Keratinocyte (primary cell): ENCODE results near the gene SMG6. TPM values are rescaled to one million over a fixed set of nuclear protein-coding genes. Genes with fewer than 3 reads are reported as not detected.

Experiments used
- DNase-seq: peaks from one replicate; pipeline ENCODE4 v3.0.0-alpha.2; 2011; ENCODE audit warnings: low read depth, missing footprints, low spot score
- FAIRE-seq: peaks from 2 replicates; lab custom pipeline; 2011; peaks lifted over from hg19 to GRCh38; lab: Jason Lieb, UNC
- H2AFZ ChIP-seq: 2 replicates; pipeline ENCODE4 v1.6.0; 2012; ENCODE audit warnings: low read length, control low read depth, inconsistent platforms; ENCODE audit not compliant: control insufficient read depth
- H3K27ac ChIP-seq: 2 replicates; pipeline ENCODE4 v1.5.1; 2011; ENCODE audit warnings: low read length; ENCODE audit not compliant: control insufficient read depth, insufficient read depth
- H3K27me3 ChIP-seq: 3 replicates; pipeline ENCODE4 v1.6.0; 2011; ENCODE audit warnings: low read length; ENCODE audit not compliant: control insufficient read depth, insufficient read depth; ENCODE audit errors: extremely low read depth
- H3K36me3 ChIP-seq, 2 experiments: 2 replicates in 1 of 2; 3 replicates in 1 of 2; pipeline ENCODE4 v1.5.1; 2011; ENCODE audit warnings: low read length in 2 of 2, mild to moderate bottlenecking in 1 of 2; ENCODE audit not compliant: control insufficient read depth in 2 of 2, insufficient read depth in 2 of 2; ENCODE audit errors: extremely low read depth in 1 of 2
- H3K4me1 ChIP-seq: 3 replicates; pipeline ENCODE4 v1.5.1; 2011; ENCODE audit warnings: low read length; ENCODE audit not compliant: control insufficient read depth, insufficient read depth; ENCODE audit errors: extremely low read depth
- H3K4me2 ChIP-seq: 3 replicates; pipeline ENCODE4 v1.6.0; 2011; ENCODE audit warnings: low read depth, low read length; ENCODE audit not compliant: control insufficient read depth, insufficient read depth; ENCODE audit errors: extremely low read depth
- H3K4me3 ChIP-seq, 3 experiments: fragments of 200-600 bp in 1 of 3; sonication (generic) in 1 of 3; 2 replicates in 2 of 3; 3 replicates in 1 of 3; pipeline ENCODE4 v1.5.1; 2011 to 2016; ENCODE audit warnings: low read length in 3 of 3, mild to moderate bottlenecking in 3 of 3, control low read depth in 2 of 3, inconsistent platforms in 1 of 3, low read depth in 1 of 3, mixed read lengths in 1 of 3, mixed run types in 1 of 3, moderate library complexity in 1 of 3; ENCODE audit not compliant: control insufficient read depth in 2 of 3, insufficient read depth in 2 of 3; ENCODE audit errors: extremely low read depth in 1 of 3
- H3K79me2 ChIP-seq: 2 replicates; pipeline ENCODE4 v1.6.0; 2012; ENCODE audit warnings: low read length; ENCODE audit not compliant: control insufficient read depth, insufficient read depth
- H3K9ac ChIP-seq: 3 replicates; pipeline ENCODE4 v1.6.0; 2011; ENCODE audit warnings: low read length; ENCODE audit not compliant: control insufficient read depth, insufficient read depth; ENCODE audit errors: extremely low read depth
- H3K9me1 ChIP-seq: 3 replicates; pipeline ENCODE4 v1.6.0; 2011; ENCODE audit warnings: low read length; ENCODE audit not compliant: control insufficient read depth, insufficient read depth; ENCODE audit errors: extremely low read depth
- H3K9me3 ChIP-seq: 2 replicates; pipeline ENCODE4 v1.5.1; 2012; ENCODE audit warnings: low read depth, low read length; ENCODE audit not compliant: control insufficient read depth
- H4K20me1 ChIP-seq: 3 replicates; pipeline ENCODE4 v1.6.0; 2011; ENCODE audit warnings: low read length; ENCODE audit not compliant: control insufficient read depth, insufficient read depth; ENCODE audit errors: extremely low read depth
- EZH2 ChIP-seq: IDR thresholded peaks from one replicate; pipeline ENCODE4 v1.6.1; 2012; ENCODE audit warnings: inconsistent platforms, mild to moderate bottlenecking, low read length, moderate library complexity
- dilution Hi-C: fragments of 300-500 bp; cut with MboI; formaldehyde crosslinking; loops from one replicate; pipeline ENCODE4 v1.7.0; 2020; ENCODE audit warnings: low sequenced_read_pairs; ENCODE audit not compliant: extremely low pct_ligation_motif_present
- polyA plus RNA-seq, 5 experiments: library from polyadenylated mRNA; depleted of rRNA in 3 of 5; stranded (reverse) in 3 of 5; stranded (forward) in 1 of 5; unstranded in 1 of 5; fragments of >200 nt; gene quantifications; 1 replicate in 1 of 5; 2 replicates in 3 of 5; 3 replicates in 1 of 5; pipeline versions ENCODE4 v1.2.1 to v1.2.3, GENCODE V29; 2011 to 2012; ENCODE audit warnings: missing spikeins in 2 of 5, low read depth in 1 of 5, low replicate concordance in 1 of 5
- TF ChIP-seq, protein P1 (sequence below), 3 experiments: IDR thresholded peaks in 1 of 3; conservative IDR thresholded peaks in 1 of 3; optimal IDR thresholded peaks in 1 of 3; 2 replicates in 2 of 3; 3 replicates in 1 of 3; pipeline versions ENCODE3 to v1.5.1; 2011; ENCODE audit warnings: low read length in 3 of 3, mild to moderate bottlenecking in 3 of 3, moderate library complexity in 2 of 3, control low read depth in 1 of 3, inconsistent platforms in 1 of 3; ENCODE audit not compliant: insufficient read depth in 2 of 3; ENCODE audit errors: extremely low read depth in 1 of 3

The SMG6 gene
- polyA plus RNA-seq, 1 donor (not counting 4 experiments of a cell fraction or from before 2014, with no cell fraction given), result 3.6 TPM

DNA sequence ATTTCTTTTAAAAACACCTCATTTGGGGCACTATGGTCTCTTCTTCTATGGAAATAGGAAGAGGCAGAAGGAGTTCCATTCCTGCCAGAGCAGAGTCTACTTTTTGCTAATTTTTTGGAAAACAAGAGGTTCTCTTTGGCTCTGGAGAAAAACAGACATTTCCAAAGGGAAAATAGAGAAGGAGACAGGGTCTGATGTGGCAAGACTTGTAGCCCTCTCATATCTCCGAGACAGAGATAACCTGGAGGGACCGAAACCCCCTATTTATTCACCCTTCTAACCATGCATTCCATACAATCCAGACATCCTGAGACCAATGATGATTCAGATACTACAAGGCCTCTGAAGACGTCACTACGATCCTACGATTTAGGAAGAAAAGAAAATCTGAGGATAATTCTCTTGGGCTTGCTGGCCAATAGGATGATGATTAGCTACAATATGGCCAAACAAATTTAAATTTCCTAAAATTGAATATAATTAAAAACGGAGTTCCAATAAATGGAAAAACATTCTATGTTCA is 178.5 kb downstream of the SMG6 start:
- Histone ChIP-seq H3K4me3 (no peak overlapping the region), H3K79me2 (no peaks in the 10 kb centered on the region), H3K4me2 (no peak overlapping the region), H4K20me1 (no peaks in the 10 kb centered on the region), H3K9ac (no peak overlapping the region), H3K36me3 (peaks cover 2 to 3% of the 10 kb centered on the region in 2 experiments), H2AFZ (no peak overlapping the region), H3K27me3 (no peaks in the 10 kb centered on the region), H3K4me1 (peaks cover 20% of the 10 kb centered on the region), H3K9me3 (no peaks in the 10 kb centered on the region), H3K27ac (no peak overlapping the region), H3K9me1 (no peaks in the 10 kb centered on the region)
- TF ChIP-seq, protein P1, sequence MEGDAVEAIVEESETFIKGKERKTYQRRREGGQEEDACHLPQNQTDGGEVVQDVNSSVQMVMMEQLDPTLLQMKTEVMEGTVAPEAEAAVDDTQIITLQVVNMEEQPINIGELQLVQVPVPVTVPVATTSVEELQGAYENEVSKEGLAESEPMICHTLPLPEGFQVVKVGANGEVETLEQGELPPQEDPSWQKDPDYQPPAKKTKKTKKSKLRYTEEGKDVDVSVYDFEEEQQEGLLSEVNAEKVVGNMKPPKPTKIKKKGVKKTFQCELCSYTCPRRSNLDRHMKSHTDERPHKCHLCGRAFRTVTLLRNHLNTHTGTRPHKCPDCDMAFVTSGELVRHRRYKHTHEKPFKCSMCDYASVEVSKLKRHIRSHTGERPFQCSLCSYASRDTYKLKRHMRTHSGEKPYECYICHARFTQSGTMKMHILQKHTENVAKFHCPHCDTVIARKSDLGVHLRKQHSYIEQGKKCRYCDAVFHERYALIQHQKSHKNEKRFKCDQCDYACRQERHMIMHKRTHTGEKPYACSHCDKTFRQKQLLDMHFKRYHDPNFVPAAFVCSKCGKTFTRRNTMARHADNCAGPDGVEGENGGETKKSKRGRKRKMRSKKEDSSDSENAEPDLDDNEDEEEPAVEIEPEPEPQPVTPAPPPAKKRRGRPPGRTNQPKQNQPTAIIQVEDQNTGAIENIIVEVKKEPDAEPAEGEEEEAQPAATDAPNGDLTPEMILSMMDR (optimal IDR thresholded peaks at IDR 0.05 in 1 of 3, IDR thresholded peaks at IDR 0.05 in 1 of 3, conservative IDR thresholded peaks at IDR 0.05 in 1 of 3; ENCODE audit: extremely low read depth in 1 of 3, insufficient read depth in 2 of 3, low read length in 3 of 3), result no peak
- no peak for TF ChIP-seq EZH2
- no peak for DNase-seq
- dilution Hi-C loops, result no loop called here
- no peak for FAIRE-seq

DNA sequence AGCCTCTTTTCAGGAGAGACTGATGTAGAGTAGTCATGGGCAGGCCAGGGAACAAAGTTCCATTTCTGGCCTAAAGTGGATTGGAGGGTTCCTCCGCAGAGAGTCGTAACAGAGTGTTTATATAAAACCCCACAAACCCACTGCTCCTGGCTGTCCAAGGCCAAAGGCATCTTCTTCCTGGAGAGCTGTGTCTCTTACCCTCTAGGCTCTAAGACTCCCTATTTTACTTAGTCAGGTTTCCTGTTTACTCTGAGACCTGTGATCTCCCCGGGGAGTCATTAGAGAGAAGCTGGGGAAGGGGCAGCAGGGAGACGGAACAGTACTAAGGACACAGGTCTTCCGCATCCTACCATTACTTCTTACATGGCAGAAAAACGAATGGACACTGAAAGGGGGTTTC is 179.2 kb downstream of the SMG6 start:
- dilution Hi-C loops, result no loop called here
- Histone ChIP-seq H3K9me3 (no peaks in the 10 kb centered on the region), H3K36me3 (peaks cover 2 to 3% of the 10 kb centered on the region in 2 experiments), H3K27ac (no peak overlapping the region), H4K20me1 (no peaks in the 10 kb centered on the region), H3K9me1 (no peaks in the 10 kb centered on the region), H3K9ac (no peak overlapping the region), H3K4me2 (no peak overlapping the region), H2AFZ (no peak overlapping the region), H3K27me3 (no peaks in the 10 kb centered on the region), H3K4me1 (peaks cover 20% of the 10 kb centered on the region), H3K79me2 (no peaks in the 10 kb centered on the region), H3K4me3 (no peak overlapping the region)
- FAIRE-seq (no peak), DNase-seq (no peak)
- TF ChIP-seq, protein P1 (optimal IDR thresholded peaks at IDR 0.05 in 1 of 3, IDR thresholded peaks at IDR 0.05 in 1 of 3, conservative IDR thresholded peaks at IDR 0.05 in 1 of 3; ENCODE audit: extremely low read depth in 1 of 3, insufficient read depth in 2 of 3, low read length in 3 of 3), result no peak
- no peak for TF ChIP-seq EZH2
